ENCODE measurements around the gene KRTAP20-2. TPM values are rescaled to one million over a fixed set of nuclear protein-coding genes. Genes with fewer than 3 reads are reported as not detected.

Gene KRTAP20-2

GRCh38 chr21:30676737-30677136, 41.7 kb downstream of the KRTAP20-2 start:
- Histone ChIP-seq H3K36me3 (ENCODE audit: insufficient read depth, low read length) (no peaks in the 10 kb centered on the region), H3K9me3 (replicated peaks; ENCODE audit: low read length) (peaks cover 7% of the 10 kb centered on the region), H3K9ac (ENCODE audit: low read depth, low read length) (no peak overlapping the region), H3K4me2 (ENCODE audit: low read length) (no peak overlapping the region), H3K27me3 (ENCODE audit: control insufficient read depth, insufficient read depth, low read length) (no peaks in the 10 kb centered on the region), H3K4me1 (ENCODE audit: control insufficient read depth, insufficient read depth, low read length) (no peaks in the 10 kb centered on the region), H3K4me3 (ENCODE audit: low read length) (no peak overlapping the region)

GRCh38 chr21:30680586-30680985, 45.6 kb downstream of the KRTAP20-2 start:
- Histone ChIP-seq H3K4me2 (ENCODE audit: low read length) (no peak overlapping the region), H3K27me3 (ENCODE audit: control insufficient read depth, insufficient read depth, low read length) (no peaks in the 10 kb centered on the region), H3K36me3 (ENCODE audit: insufficient read depth, low read length) (no peaks in the 10 kb centered on the region), H3K4me3 (ENCODE audit: low read length) (no peak overlapping the region), H3K9ac (ENCODE audit: low read depth, low read length) (no peak overlapping the region), H3K4me1 (ENCODE audit: control insufficient read depth, insufficient read depth, low read length) (no peaks in the 10 kb centered on the region), H3K9me3 (replicated peaks; ENCODE audit: low read length) (peaks cover 11% of the 10 kb centered on the region)

GRCh38 chr21:30684506-30684905, 49.5 kb downstream of the KRTAP20-2 start:
- Histone ChIP-seq H3K4me1 (ENCODE audit: control insufficient read depth, insufficient read depth, low read length) (no peaks in the 10 kb centered on the region), H3K36me3 (ENCODE audit: insufficient read depth, low read length) (no peaks in the 10 kb centered on the region), H3K27me3 (ENCODE audit: control insufficient read depth, insufficient read depth, low read length) (no peaks in the 10 kb centered on the region), H3K9ac (ENCODE audit: low read depth, low read length) (no peak overlapping the region), H3K4me3 (ENCODE audit: low read length) (no peak overlapping the region), H3K4me2 (ENCODE audit: low read length) (no peak overlapping the region), H3K9me3 (replicated peaks; ENCODE audit: low read length) (peaks cover 5% of the 10 kb centered on the region)

Small RNA genes lying within 50 kb of the gene (small RNA-seq; reads per million reads assigned to genes)
- gene KRTAP20-1 = not detected
- not detected for gene KRTAP20-3
- not detected for gene KRTAP20-4
- gene KRTAP22-1 = not detected
- not detected for gene KRTAP22-2
